Measurements from ENCODE around the gene DHRSX. TPM values are rescaled to one million over a fixed set of nuclear protein-coding genes. Genes with fewer than 3 reads are reported as not detected.
"Not testable (repeated sequence)": the region's sequence is repeated elsewhere in the genome, so short reads cannot be mapped to it uniquely, and the experiment has no call there.

DHRSX gene
- total and polyA plus RNA-seq, 11 donors: 14.6 to 36.1 (median 24.1) TPM

GRCh38 chrX:2316534-2316933, 184.2 kb downstream of the DHRSX start:
- peaks cover 0 to 13% (median 0%) of the 10 kb centered on the region in 12 donors for H3K4me1 ChIP-seq
- WGBS, 4 donors: 42 to 60% (median 47%) methylated on average over 4 of the region's 4 CpGs
- peak overlapping the region in 1 of 12 donors; percentile 39 for H3K27ac ChIP-seq
- intact Hi-C loops (cut with DNase I): no loop called here
- no peak overlapping the region for H3K4me3 ChIP-seq
- no peak for ATAC-seq
- no peaks in the 10 kb centered on the region for H3K36me3 ChIP-seq
- TF ChIP-seq CTCF (IDR thresholded peaks at IDR 0.05): no peak
- no peak for TF ChIP-seq POLR2A (IDR thresholded peaks at IDR 0.05)
- no peak for DNase-seq
- no peaks in the 10 kb centered on the region for H3K27me3 ChIP-seq
- H3K9me3 ChIP-seq: peaks cover 0 to 6% (median 0%) of the 10 kb centered on the region in 12 donors

- Histone ChIP-seq H3K4me1 (peaks cover 0 to 7% (median 0%) of the 10 kb centered on the region in 12 donors), H3K27me3 (no peaks in the 10 kb centered on the region), H3K9me3 (peaks cover 0 to 6% (median 0%) of the 10 kb centered on the region in 12 donors), H3K36me3 (no peaks in the 10 kb centered on the region), H3K27ac (no peak overlapping the region), H3K4me3 (no peak overlapping the region)
- intact Hi-C loops (cut with DNase I): no loop called here
- TF ChIP-seq CTCF (IDR thresholded peaks at IDR 0.05): no peak
- no peak for TF ChIP-seq POLR2A (IDR thresholded peaks at IDR 0.05)
- DNase-seq (no peak), ATAC-seq (no peak)
- 93 to 100% (median 96%) methylated on average over 5 of the region's 5 CpGs for WGBS, 4 donors
Measured at GRCh38 chrX:2315434-2315833, 185.3 kb downstream of the DHRSX start.

GRCh38 chrX:2314831-2315365, 185.9 kb downstream of the DHRSX start:
- WGBS, 4 donors: 85 to 91% (median 89%) methylated on average over 14 of the region's 14 CpGs
- H3K36me3 ChIP-seq: no peaks in the 10 kb centered on the region
- no peak for TF ChIP-seq CTCF (IDR thresholded peaks at IDR 0.05)
- TF ChIP-seq POLR2A (IDR thresholded peaks at IDR 0.05): no peak
- H3K4me3 ChIP-seq: no peak overlapping the region
- no peak for DNase-seq
- no peak overlapping the region for H3K27ac ChIP-seq
- ATAC-seq: no peak
- H3K9me3 ChIP-seq: peaks cover 0 to 6% (median 0%) of the 10 kb centered on the region in 12 donors
- H3K4me1 ChIP-seq: peaks cover 0 to 7% (median 0%) of the 10 kb centered on the region in 12 donors
- H3K27me3 ChIP-seq: no peaks in the 10 kb centered on the region
- intact Hi-C loops (cut with DNase I): no loop called here

- WGBS, 4 donors: 62 to 83% (median 77%) methylated on average over 1 of the region's 1 CpG
- H3K4me3 ChIP-seq: no peak overlapping the region
Measured at GRCh38 chrX:2313864-2314640, 186.7 kb downstream of the DHRSX start.

GRCh38 chrX:2312061-2312591, 188.7 kb downstream of the DHRSX start:
- DNase-seq; H3K9me3 ChIP-seq; intact Hi-C loops (cut with DNase I); H3K36me3 ChIP-seq; ATAC-seq; H3K27me3 ChIP-seq; H3K4me3 ChIP-seq; H3K27ac ChIP-seq; H3K4me1 ChIP-seq: not testable (repeated sequence)
- 89 to 93% (median 89%) methylated on average over 5 of the region's 5 CpGs for WGBS, 4 donors

More at GRCh38 chrX:2313864-2314640, 186.7 kb downstream of the DHRSX start:
- no peaks in the 10 kb centered on the region for H3K36me3 ChIP-seq
- H3K4me1 ChIP-seq: peaks cover 0 to 7% (median 0%) of the 10 kb centered on the region in 12 donors
- TF ChIP-seq POLR2A (IDR thresholded peaks at IDR 0.05) (no peak), CTCF (IDR thresholded peaks at IDR 0.05) (no peak)
- H3K9me3 ChIP-seq: peaks cover 0 to 6% (median 0%) of the 10 kb centered on the region in 12 donors
- intact Hi-C loops (cut with DNase I): no loop called here
- DNase-seq: no peak
- no peaks in the 10 kb centered on the region for H3K27me3 ChIP-seq
- no peak overlapping the region for H3K27ac ChIP-seq
- no peak for ATAC-seq

Measured in heart left ventricle (tissue), 16 donors.